SH-SY5Y (cell line): ENCODE measurements around the gene PPP2R2D.

Experiments
- GATA2 ChIP-seq: IDR thresholded peaks from 2 replicates; pipeline ENCODE4 v1.6.1; 2011; ENCODE audit warnings: mild to moderate bottlenecking, low read depth, low read length
- GATA3 ChIP-seq: IDR thresholded peaks from 2 replicates; pipeline ENCODE4 v1.6.1; 2011; ENCODE audit warnings: low read depth, mild to moderate bottlenecking, low read length, moderate library complexity

DNA sequence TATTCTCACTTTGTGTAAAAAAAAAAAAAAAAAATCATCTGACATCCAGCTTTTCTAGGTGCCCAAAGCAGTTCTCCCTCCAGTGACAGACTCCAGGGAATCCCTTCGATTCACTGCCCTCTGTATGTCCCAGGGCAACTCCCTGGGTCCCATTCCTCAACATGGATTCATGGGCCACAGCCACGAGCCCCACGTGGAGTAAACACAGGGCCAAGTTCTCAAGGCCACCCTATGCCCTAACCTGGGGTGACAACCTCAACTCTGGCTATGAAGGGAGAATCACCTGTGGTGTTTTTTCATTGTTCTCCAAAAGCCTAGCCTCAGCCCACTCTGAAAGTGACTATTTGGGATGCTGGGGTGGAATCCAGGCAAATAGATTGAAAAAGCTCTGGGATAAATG is 77.6 kb downstream of the PPP2R2D start:
- TF ChIP-seq GATA2 = no peak
- TF ChIP-seq GATA3 = no peak
